Gastrocnemius medialis (tissue), 4 donors: Measurements from ENCODE around the gene NOX3.

Experiments used
- CTCF ChIP-seq, 5 experiments: fragments of 450-650 bp in 3 of 5; fragments of 200-600 bp in 2 of 5; sonication (generic) in 2 of 5; IDR thresholded peaks in 4 of 5; conservative IDR thresholded peaks in 1 of 5; 1 replicate in 4 of 5; 2 replicates in 1 of 5; pipeline ENCODE4 v1.5.1; 2016 to 2019; ENCODE audit warnings: antibody characterized with exemption in 5 of 5, mild to moderate bottlenecking in 3 of 5, moderate library complexity in 3 of 5
- POLR2A ChIP-seq, 2 donors: fragments of 450-650 bp; IDR thresholded peaks; one replicate each; pipeline ENCODE4 v1.6.1; 2017; ENCODE audit warnings: antibody characterized with exemption in 2 of 2, mild to moderate bottlenecking in 2 of 2, moderate library complexity in 2 of 2

- TF ChIP-seq CTCF (IDR thresholded peaks at IDR 0.05 in 4 of 5, conservative IDR thresholded peaks at IDR 0.05 in 1 of 5) (no peak), POLR2A (IDR thresholded peaks at IDR 0.05) (no peak)
Observed at GRCh38 chr6:155449450-155450239, 6.0 kb downstream of the NOX3 start.
